ENCODE data around the gene TCP11L2. TPM values are rescaled to one million over a fixed set of nuclear protein-coding genes. Genes with fewer than 3 reads are reported as not detected.

TCP11L2 gene
- total RNA-seq, 3 donors from 2014 or later (not counting 1 experiment from before 2014, with no cell fraction given): 68.8 to 97.7 (median 71.1) TPM

GRCh38 chr12:106327309-106327869 lies 24.9 kb downstream of the TCP11L2 start:
- Mint-ChIP-seq H3K4me3 (no peak overlapping the region), H3K27ac (no peak overlapping the region), H3K36me3 (peaks cover 22% of the 10 kb centered on the region), H3K9me3 (no peaks in the 10 kb centered on the region), H3K27me3 (ENCODE audit: low read depth in 2 of 2) (no peaks in the 10 kb centered on the region), H3K4me1 (peaks cover 4 to 13% of the 10 kb centered on the region in 2 donors)
- Histone ChIP-seq H3K9me3 (ENCODE audit: control insufficient read depth, insufficient read depth, low read length) (no peaks in the 10 kb centered on the region), H3K4me3 (ENCODE audit: low read length) (no peak overlapping the region), H3K36me3 (ENCODE audit: control insufficient read depth, insufficient read depth, low read length) (peaks cover 72% of the 10 kb centered on the region), H3K27ac (ENCODE audit: low read length) (no peak overlapping the region), H3K4me1 (ENCODE audit: control insufficient read depth, insufficient read depth, low read length) (no peaks in the 10 kb centered on the region), H3K27me3 (ENCODE audit: control insufficient read depth, insufficient read depth, low read length) (no peaks in the 10 kb centered on the region)
- ATAC-seq (no peak), DNase-seq (no peak)
- intact Hi-C loops (cut with micrococcal nuclease): no loop called here
- TF ChIP-seq CTCF (IDR thresholded peaks at IDR 0.05): no peak
- WGBS (ENCODE audit: insufficient coverage): 98% methylated on average over 2 of the region's 2 CpGs

DNA sequence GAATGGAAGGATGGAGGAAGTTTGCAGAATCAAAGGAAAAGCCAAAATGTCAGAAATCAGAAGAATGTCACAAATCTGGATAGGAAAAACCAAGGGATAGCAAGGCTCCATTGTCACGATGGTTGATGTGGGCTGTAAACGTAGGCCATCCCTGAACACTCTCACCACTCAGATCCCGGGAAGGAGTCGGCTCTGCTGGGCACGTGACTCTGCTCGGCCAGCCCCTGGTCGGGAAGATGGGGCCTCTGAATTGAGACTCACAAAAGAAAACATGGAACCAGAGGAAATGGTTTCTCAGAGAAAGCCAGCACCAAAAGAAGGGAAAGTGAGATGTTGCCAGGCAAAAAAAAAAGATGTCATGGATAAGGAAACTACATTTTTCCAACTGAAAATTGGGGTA lies 26.2 kb downstream of the TCP11L2 start:
- Histone ChIP-seq H3K9me3 (ENCODE audit: control insufficient read depth, insufficient read depth, low read length) (no peaks in the 10 kb centered on the region), H3K27me3 (ENCODE audit: control insufficient read depth, insufficient read depth, low read length) (no peaks in the 10 kb centered on the region), H3K4me3 (ENCODE audit: low read length) (no peak overlapping the region), H3K36me3 (ENCODE audit: control insufficient read depth, insufficient read depth, low read length) (peaks cover 71% of the 10 kb centered on the region), H3K4me1 (ENCODE audit: control insufficient read depth, insufficient read depth, low read length) (no peaks in the 10 kb centered on the region), H3K27ac (ENCODE audit: low read length) (no peak overlapping the region)
- Mint-ChIP-seq H3K4me3 (no peak overlapping the region), H3K27ac (no peak overlapping the region), H3K9me3 (no peaks in the 10 kb centered on the region), H3K36me3 (peaks cover 17% of the 10 kb centered on the region), H3K4me1 (peaks cover 4 to 13% of the 10 kb centered on the region in 2 donors), H3K27me3 (ENCODE audit: low read depth in 2 of 2) (no peaks in the 10 kb centered on the region)
- WGBS (ENCODE audit: insufficient coverage): 89% methylated on average over 7 of the region's 7 CpGs
- ATAC-seq (no peak), DNase-seq (no peak)
- intact Hi-C loops (cut with micrococcal nuclease): no loop called here
- TF ChIP-seq CTCF (IDR thresholded peaks at IDR 0.05): no peak

- no peaks in the 10 kb centered on the region for H3K27me3 Mint-ChIP-seq (ENCODE audit: low read depth in 2 of 2)
- H3K27me3 ChIP-seq (ENCODE audit: control insufficient read depth, insufficient read depth, low read length): no peaks in the 10 kb centered on the region
- H3K4me1 Mint-ChIP-seq: peaks cover 4 to 15% of the 10 kb centered on the region in 2 donors
- DNase-seq: no peak
- no peak overlapping the region for H3K27ac Mint-ChIP-seq
- H3K27ac ChIP-seq (ENCODE audit: low read length): no peak overlapping the region
- WGBS (ENCODE audit: insufficient coverage): 92% methylated on average over 12 of the region's 12 CpGs
- H3K9me3 ChIP-seq (ENCODE audit: control insufficient read depth, insufficient read depth, low read length): no peaks in the 10 kb centered on the region
- intact Hi-C loops (cut with micrococcal nuclease): no loop called here
- H3K36me3 Mint-ChIP-seq: peaks cover 11% of the 10 kb centered on the region
- TF ChIP-seq CTCF (IDR thresholded peaks at IDR 0.05): no peak
- H3K4me3 Mint-ChIP-seq: no peak overlapping the region
- H3K36me3 ChIP-seq (ENCODE audit: control insufficient read depth, insufficient read depth, low read length): peaks cover 64% of the 10 kb centered on the region
- no peaks in the 10 kb centered on the region for H3K9me3 Mint-ChIP-seq
- no peak for ATAC-seq
- no peak overlapping the region for H3K4me3 ChIP-seq (ENCODE audit: low read length)
- no peaks in the 10 kb centered on the region for H3K4me1 ChIP-seq (ENCODE audit: control insufficient read depth, insufficient read depth, low read length)
Observed at GRCh38 chr12:106329231-106329982, 26.9 kb downstream of the TCP11L2 start.
